Measurements from ENCODE around the gene AP3S2.

GRCh38 chr15:89874926-89875564 lies 18.7 kb downstream of the AP3S2 start:
- TF ChIP-seq CTCF (IDR thresholded peaks at IDR 0.05) (peak; percentile 80 to 92 (median 80)), POLR2A (IDR thresholded peaks at IDR 0.05) (no peak)
